Skeletal muscle satellite cell (primary cell): ENCODE results near the gene CHFR.
A peak's percentile ranks its signal among the peaks of the same experiment; 100 is the strongest.
"Not testable (repeated sequence)": the region's sequence is repeated elsewhere in the genome, so short reads cannot be mapped to it uniquely, and the experiment has no call there.

Source experiments
- H3K27me3 ChIP-seq: 2 replicates; pipeline ENCODE4 v1.7.0; 2013; ENCODE audit warnings: low read length; ENCODE audit not compliant: control insufficient read depth, insufficient read depth
- H3K36me3 ChIP-seq: 2 replicates; pipeline ENCODE4 v1.7.0; 2013; ENCODE audit warnings: mild to moderate bottlenecking, control low read depth, low read length; ENCODE audit not compliant: insufficient read depth
- H3K4me1 ChIP-seq: 2 replicates; pipeline ENCODE4 v1.7.0; 2013; ENCODE audit warnings: low read length; ENCODE audit not compliant: control insufficient read depth, insufficient read depth
- H3K4me2 ChIP-seq: 2 replicates; pipeline ENCODE4 v1.7.0; 2013; ENCODE audit warnings: mild to moderate bottlenecking, low read length
- H3K4me3 ChIP-seq: 2 replicates; pipeline ENCODE4 v1.7.0; 2013; ENCODE audit warnings: low read length
- H3K9ac ChIP-seq: 2 replicates; pipeline ENCODE4 v1.7.0; 2013; ENCODE audit warnings: mild to moderate bottlenecking, low read depth, low read length, moderate library complexity
- H3K9me3 ChIP-seq: replicated peaks from 2 replicates; pipeline ENCODE4 v1.7.0; 2013; ENCODE audit warnings: mild to moderate bottlenecking, control low read depth, low read length

The CHFR gene

DNA sequence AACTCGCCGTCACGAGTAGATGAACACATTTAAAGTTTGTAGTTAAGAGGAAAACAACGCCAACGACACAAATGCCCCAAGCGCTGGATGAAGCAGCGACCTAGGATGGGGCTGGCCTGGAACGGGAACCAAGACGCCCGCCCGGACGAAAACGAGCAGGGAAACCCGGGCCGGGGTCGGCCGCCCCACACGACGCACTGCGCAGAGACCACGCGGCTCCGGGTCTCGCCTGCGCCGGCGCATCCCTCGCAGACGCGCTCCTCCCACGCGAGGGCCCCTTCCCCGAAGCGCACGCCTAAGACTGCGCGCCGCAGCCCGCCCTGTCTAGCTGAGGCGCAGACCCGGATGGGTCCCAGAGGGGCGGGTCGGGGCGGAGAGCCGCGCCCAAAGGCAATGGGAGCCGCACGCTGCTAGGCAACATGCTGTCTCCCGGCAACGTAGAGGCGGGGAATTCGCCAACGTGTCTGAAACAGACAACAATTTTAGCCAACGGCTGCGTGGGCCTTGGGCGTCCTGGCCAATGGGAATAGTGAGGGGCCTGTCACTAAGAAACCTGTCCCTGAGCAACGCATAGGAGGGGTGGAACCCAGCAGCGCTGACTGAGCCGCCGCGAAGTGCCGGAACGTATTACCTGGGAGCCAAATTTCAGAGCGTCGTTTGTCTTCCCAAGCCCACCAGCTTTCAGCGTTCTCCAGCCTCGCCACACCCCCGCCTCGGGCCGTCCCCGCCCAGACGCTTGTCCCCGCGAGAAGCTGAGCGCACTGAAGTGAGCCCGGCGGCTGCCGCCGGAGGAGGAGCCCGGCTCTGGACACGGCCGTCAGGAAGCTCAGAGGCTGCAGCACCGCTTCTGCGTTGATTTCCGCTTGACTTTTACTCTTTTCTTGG, 21.0 kb upstream of the CHFR start:
- H3K4me2 ChIP-seq: peak overlapping the region; percentile 86
- peak overlapping the region; percentile 88 for H3K9ac ChIP-seq
- no peaks in the 10 kb centered on the region for H3K36me3 ChIP-seq
- peaks cover 5% of the 10 kb centered on the region for H3K4me1 ChIP-seq
- peaks cover 8% of the 10 kb centered on the region for H3K9me3 ChIP-seq
- H3K27me3 ChIP-seq: no peaks in the 10 kb centered on the region
- peak overlapping the region; percentile 78 for H3K4me3 ChIP-seq

DNA sequence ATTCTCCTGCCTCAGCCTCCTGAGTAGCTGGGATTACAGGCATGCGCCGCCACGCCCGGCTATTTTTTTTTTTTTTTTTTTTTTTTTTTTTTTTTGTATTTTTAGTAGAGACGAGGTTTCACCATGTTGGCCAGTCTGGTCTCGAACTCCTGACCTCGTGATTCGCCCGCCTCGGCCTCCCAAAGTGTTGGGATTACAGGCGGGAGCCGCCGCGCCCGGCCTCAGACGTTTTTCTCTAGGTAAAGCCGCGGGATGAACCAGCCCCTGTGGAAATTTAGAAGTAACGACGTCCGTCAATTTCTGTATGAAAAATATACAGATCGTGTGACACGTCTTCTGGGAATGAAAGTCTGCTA, 20.4 kb upstream of the CHFR start:
- H3K4me2 ChIP-seq: peak overlapping the region; percentile 86
- H3K4me1 ChIP-seq, H3K36me3 ChIP-seq, H3K27me3 ChIP-seq, H3K9me3 ChIP-seq: not testable (repeated sequence)
- H3K4me3 ChIP-seq: peak overlapping the region; percentile 78
- peak overlapping the region; percentile 47 for H3K9ac ChIP-seq

DNA sequence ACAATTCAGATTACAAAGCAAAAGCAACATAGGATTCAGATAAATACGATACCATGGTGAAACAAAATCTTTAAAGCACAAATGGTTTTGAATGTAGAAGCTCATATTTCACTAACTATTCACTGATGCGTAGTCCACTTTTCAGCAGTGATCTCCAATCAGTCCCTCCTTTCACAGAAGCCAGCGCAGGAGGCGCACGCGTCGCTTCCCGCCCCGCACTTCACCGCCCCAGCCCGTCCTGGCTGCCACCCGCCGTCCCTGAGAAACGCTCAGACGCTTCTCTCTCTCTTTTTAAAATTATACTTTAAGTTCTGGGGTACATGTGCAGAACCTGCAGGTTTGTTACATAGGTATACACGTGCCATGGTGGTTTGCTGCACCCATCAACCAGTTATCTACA, 19.8 kb upstream of the CHFR start:
- H3K9me3 ChIP-seq: peaks cover 8% of the 10 kb centered on the region
- no peaks in the 10 kb centered on the region for H3K27me3 ChIP-seq

DNA sequence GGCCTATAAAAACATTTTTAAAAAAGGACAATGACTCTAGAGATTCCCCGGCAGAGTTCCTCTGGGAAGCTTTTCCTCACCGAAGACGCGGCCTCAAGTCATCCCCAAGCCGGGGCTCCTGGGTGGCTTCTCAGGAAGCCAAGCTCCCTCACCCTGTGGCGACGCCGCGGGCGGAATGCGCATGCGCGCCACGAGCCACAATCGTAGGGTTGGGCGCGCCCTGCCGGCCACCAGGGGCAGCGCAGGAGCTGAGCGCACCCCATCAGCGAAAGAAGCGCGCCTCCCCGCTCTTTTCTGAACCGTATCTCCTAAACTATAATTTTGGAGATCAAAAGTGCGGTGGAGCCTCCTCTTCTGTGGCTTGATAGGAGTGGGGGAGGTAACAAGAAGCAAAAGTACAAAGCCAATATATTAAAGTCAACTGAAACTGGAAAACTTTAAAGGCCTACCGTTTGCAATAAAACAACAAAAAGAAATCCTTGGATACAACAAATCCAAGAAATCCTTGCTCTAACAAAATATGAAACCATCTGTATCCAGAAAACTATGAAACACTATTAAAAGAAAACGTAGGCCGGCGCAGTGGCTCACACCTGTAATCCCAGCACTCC, 17.4 kb upstream of the CHFR start:
- no peak overlapping the region for H3K9ac ChIP-seq
- H3K4me2 ChIP-seq: no peak overlapping the region
- H3K4me1 ChIP-seq: peaks cover 5% of the 10 kb centered on the region
- peaks cover 3% of the 10 kb centered on the region for H3K9me3 ChIP-seq
- H3K27me3 ChIP-seq: no peaks in the 10 kb centered on the region
- H3K4me3 ChIP-seq: no peak overlapping the region
- H3K36me3 ChIP-seq: no peaks in the 10 kb centered on the region

More for the DNA sequence above, 19.8 kb upstream of the CHFR start:
- Histone ChIP-seq H3K4me3 (no peak overlapping the region), H3K4me1 (peaks cover 5% of the 10 kb centered on the region), H3K36me3 (no peaks in the 10 kb centered on the region), H3K4me2 (no peak overlapping the region), H3K9ac (no peak overlapping the region)

GRCh38 chr12:132899033-132899432, 11.6 kb upstream of the CHFR start:
- no peaks in the 10 kb centered on the region for H3K9me3 ChIP-seq
- no peak overlapping the region for H3K9ac ChIP-seq

GRCh38 chr12:132888852-132889251, 1.4 kb upstream of the CHFR start:
- Histone ChIP-seq H3K9me3 (no peaks in the 10 kb centered on the region), H3K27me3 (no peaks in the 10 kb centered on the region), H3K4me1 (no peaks in the 10 kb centered on the region), H3K9ac (no peak overlapping the region), H3K4me2 (no peak overlapping the region), H3K4me3 (no peak overlapping the region), H3K36me3 (peaks cover 17% of the 10 kb centered on the region)

More at GRCh38 chr12:132899033-132899432, 11.6 kb upstream of the CHFR start:
- H3K36me3 ChIP-seq: no peaks in the 10 kb centered on the region
- H3K4me3 ChIP-seq: no peak overlapping the region
- H3K4me1 ChIP-seq: no peaks in the 10 kb centered on the region
- H3K27me3 ChIP-seq: no peaks in the 10 kb centered on the region
- no peak overlapping the region for H3K4me2 ChIP-seq

- Histone ChIP-seq H3K9ac (peak overlapping the region; percentile 94), H3K4me1 (no peaks in the 10 kb centered on the region), H3K9me3 (no peaks in the 10 kb centered on the region), H3K4me3 (peak overlapping the region; percentile 77), H3K4me2 (peak overlapping the region; percentile 75), H3K27me3 (no peaks in the 10 kb centered on the region), H3K36me3 (peaks cover 32% of the 10 kb centered on the region)
These were observed 602 bp downstream of the CHFR start for GRCh38 chr12:132886529-132887477.

DNA sequence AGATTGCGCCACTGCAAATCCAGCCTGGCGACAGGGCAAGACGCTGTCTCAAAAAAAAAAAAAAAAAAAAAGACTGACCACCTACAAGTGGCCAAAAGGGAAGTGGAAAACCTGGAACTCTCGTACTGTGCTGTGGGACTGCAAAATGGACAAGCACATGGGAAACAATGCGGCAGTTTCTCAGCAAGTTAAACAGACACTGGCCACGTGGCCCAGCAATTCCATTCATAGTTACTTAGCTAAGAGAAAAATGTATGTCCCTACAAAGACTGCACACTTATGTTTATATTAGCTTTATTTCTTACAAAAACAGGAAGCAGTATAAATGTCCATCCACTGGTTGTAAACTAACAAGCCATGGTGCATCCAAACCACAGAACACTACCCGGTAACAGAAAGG, 5.6 kb downstream of the CHFR start:
- Histone ChIP-seq H3K4me2 (no peak overlapping the region), H3K4me3 (no peak overlapping the region), H3K27me3 (no peaks in the 10 kb centered on the region), H3K9ac (no peak overlapping the region), H3K36me3 (peaks cover 46% of the 10 kb centered on the region), H3K9me3 (no peaks in the 10 kb centered on the region), H3K4me1 (no peaks in the 10 kb centered on the region)

DNA sequence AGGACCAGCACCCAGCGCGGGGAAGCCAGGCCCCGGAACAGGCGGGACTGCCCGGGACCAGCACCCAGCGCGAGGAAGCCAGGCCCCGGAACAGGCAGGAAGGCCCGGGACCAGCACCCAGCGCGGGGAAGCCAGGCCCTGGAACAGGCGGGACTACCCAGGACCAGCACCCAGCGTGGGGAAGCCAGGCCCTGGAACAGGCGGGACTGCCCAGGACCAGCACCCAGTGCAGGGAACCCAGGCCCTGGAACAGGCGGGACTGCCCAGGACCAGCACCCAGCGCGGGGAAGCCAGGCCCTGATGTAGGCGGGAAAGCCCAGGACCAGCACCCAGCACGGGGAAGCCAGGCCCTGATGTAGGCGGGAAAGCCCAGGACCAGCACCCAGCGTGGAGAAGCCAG, 12.8 kb downstream of the CHFR start:
- not testable (repeated sequence) for H3K4me3 ChIP-seq, H3K4me1 ChIP-seq, H3K9ac ChIP-seq, H3K9me3 ChIP-seq, H3K4me2 ChIP-seq, H3K27me3 ChIP-seq
- H3K36me3 ChIP-seq: peaks cover 69% of the 10 kb centered on the region

- no peak overlapping the region for H3K4me2 ChIP-seq
- H3K36me3 ChIP-seq: peaks cover 73% of the 10 kb centered on the region
- no peaks in the 10 kb centered on the region for H3K9me3 ChIP-seq
- H3K4me3 ChIP-seq: no peak overlapping the region
- H3K9ac ChIP-seq: no peak overlapping the region
- no peaks in the 10 kb centered on the region for H3K4me1 ChIP-seq
- H3K27me3 ChIP-seq: no peaks in the 10 kb centered on the region
These were observed 13.2 kb downstream of the CHFR start for GRCh38 chr12:132874175-132874574.

DNA sequence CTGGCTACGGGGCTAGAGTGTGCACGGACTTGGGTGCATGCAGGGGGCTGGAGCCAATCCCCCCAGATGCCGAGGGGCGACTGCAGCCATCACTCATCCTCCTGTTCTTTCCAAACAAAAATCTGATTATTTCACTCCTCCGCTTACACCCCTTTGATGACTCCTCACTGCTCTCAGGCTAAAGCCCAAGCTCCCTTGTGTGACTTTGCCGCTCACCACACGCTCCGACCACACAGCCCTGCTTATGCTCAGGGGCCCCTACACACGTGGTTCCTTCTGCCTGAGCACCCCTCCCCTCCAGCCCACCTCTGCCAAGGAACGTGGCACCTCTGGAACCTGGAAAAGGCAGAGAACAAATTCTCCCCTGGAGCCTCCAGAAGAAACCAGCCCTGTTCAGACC, 13.7 kb downstream of the CHFR start:
- Histone ChIP-seq H3K36me3 (peaks cover 74% of the 10 kb centered on the region), H3K4me2 (no peak overlapping the region), H3K9ac (no peak overlapping the region), H3K9me3 (no peaks in the 10 kb centered on the region), H3K27me3 (no peaks in the 10 kb centered on the region), H3K4me3 (no peak overlapping the region), H3K4me1 (no peaks in the 10 kb centered on the region)
